ENCODE data around the gene GYG1.

Gene GYG1

DNA sequence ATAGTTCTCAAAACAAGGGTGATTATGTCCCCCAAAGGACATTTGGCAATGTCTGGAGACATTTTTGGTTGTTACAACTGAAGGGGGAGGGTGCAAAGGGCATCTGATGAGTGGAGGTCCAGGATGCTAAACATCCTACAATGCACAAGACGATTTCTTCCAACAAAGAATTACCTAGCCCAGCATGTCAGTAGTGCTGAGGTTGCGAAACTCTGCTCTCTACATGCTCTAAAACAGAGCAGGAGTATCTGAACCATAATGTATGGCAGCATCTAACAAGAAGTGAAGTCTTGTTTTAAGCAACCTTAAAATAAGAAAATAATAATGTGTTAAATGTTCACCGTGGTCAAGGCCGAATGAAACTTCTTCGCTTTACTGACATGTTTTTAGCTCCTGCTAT is 7.0 kb downstream of the GYG1 start:
- ATAC-seq (replicated peaks; ENCODE audit: extremely low read depth, poor library complexity, severe bottlenecking) (no peak), DNase-seq (ENCODE audit: low spot score in 2 of 2) (no peak)
- Mint-ChIP-seq H3K4me3 (no peak overlapping the region), H3K36me3 (ENCODE audit: insufficient read depth) (peaks cover 36% of the 10 kb centered on the region), H3K27ac (ENCODE audit: low read depth) (peak overlapping the region; percentile 82), H3K27me3 (no peaks in the 10 kb centered on the region), H3K9me3 (no peaks in the 10 kb centered on the region), H3K4me1 (peaks cover 58% of the 10 kb centered on the region)

DNA sequence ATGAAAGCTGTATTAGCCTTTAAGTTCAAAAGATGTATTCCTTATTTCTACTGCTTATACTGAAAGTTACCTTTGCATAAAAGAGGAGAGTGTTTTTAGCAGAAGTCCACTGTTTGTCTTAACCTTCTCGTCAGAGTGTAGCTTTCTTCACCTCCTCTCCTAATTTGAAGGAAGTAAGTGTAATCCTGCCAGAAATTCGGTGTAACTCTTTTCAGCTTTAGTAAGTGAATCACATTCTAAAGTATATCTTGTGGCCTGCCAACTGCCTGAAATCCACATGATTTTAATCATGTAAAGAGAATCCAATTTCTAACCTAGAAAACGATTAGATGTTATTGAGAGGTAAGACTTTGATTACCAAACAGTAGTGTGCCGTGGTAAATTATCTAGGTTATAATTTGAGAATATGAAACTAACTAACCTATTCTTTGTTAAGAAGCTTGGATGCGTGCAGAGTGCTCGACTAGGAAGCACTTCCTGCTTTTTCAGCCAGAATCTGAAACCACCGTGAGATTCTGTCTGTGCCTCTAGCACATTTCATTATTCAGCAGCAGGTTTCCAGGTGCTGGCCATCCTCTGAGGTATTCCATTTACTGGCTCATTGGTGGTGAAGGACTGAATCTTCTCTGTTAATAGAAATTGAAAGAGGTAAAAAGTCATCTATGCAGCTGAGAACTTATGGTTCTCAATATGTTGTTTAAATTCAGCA is 7.5 kb downstream of the GYG1 start:
- H3K27ac Mint-ChIP-seq (ENCODE audit: low read depth) = peak overlapping the region; percentile 82
- H3K27me3 Mint-ChIP-seq = no peaks in the 10 kb centered on the region
- peak; percentile 70 for ATAC-seq (replicated peaks; ENCODE audit: extremely low read depth, poor library complexity, severe bottlenecking)
- H3K9me3 Mint-ChIP-seq = no peaks in the 10 kb centered on the region
- H3K4me1 Mint-ChIP-seq = peaks cover 56% of the 10 kb centered on the region
- no peak for DNase-seq (ENCODE audit: low spot score in 2 of 2)
- peaks cover 35% of the 10 kb centered on the region for H3K36me3 Mint-ChIP-seq (ENCODE audit: insufficient read depth)
- H3K4me3 Mint-ChIP-seq = peak overlapping the region; percentile 34

DNA sequence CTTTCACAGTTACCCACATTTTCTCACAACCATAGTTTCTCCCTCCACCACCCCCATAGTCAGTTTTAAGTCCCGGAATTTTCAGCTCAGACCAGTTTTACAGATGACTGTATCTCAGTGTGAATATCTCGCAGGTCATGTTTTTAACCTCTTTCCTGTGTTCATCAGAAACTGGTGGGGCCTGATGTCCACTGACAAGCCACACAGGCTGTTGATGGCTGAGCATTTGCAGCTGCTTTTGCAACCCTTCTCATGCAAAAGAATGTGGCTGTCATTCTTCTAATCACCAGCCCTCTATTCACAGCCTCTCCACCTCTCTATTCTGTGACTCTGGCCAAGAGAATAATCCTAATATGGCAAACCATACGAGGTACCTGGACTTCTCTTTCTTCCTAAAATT is 8.5 kb downstream of the GYG1 start:
- H3K36me3 Mint-ChIP-seq (ENCODE audit: insufficient read depth) = peaks cover 32% of the 10 kb centered on the region
- H3K27me3 Mint-ChIP-seq = no peaks in the 10 kb centered on the region
- ATAC-seq (replicated peaks; ENCODE audit: extremely low read depth, poor library complexity, severe bottlenecking) (no peak), DNase-seq (ENCODE audit: low spot score in 2 of 2) (no peak)
- H3K9me3 Mint-ChIP-seq = no peaks in the 10 kb centered on the region
- H3K4me3 Mint-ChIP-seq = no peak overlapping the region
- peak overlapping the region; percentile 82 for H3K27ac Mint-ChIP-seq (ENCODE audit: low read depth)
- H3K4me1 Mint-ChIP-seq = peaks cover 59% of the 10 kb centered on the region

DNA sequence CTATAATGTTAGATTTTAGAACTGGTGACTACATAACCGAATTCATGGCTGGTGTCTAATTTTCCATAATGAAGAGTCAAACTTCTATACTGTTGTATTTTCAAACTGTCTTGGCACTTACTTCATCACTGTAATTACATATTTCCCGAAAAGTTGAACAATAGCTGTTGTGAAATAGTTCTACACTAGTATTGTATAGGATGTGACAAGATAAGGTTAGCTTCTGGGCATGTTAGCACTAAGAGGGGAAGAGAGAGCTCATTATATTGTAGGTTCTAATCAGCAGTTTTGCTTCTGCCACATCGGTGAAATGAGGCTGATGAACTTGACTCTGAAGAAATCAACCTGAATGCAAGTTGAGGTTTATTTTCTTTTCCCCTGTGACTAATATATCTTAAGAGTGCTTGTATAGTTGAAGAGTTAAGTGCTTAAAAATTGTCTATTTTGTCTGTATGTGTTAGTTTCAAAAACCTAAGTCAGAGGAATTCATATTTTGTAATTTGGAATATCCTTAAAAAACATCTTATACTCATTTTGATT is 8.9 kb downstream of the GYG1 start:
- no peaks in the 10 kb centered on the region for H3K9me3 Mint-ChIP-seq
- peak overlapping the region; percentile 82 for H3K27ac Mint-ChIP-seq (ENCODE audit: low read depth)
- no peak for ATAC-seq (replicated peaks; ENCODE audit: extremely low read depth, poor library complexity, severe bottlenecking)
- H3K27me3 Mint-ChIP-seq = no peaks in the 10 kb centered on the region
- no peak for DNase-seq (ENCODE audit: low spot score in 2 of 2)
- no peak overlapping the region for H3K4me3 Mint-ChIP-seq
- peaks cover 28% of the 10 kb centered on the region for H3K36me3 Mint-ChIP-seq (ENCODE audit: insufficient read depth)
- H3K4me1 Mint-ChIP-seq = peaks cover 59% of the 10 kb centered on the region

DNA sequence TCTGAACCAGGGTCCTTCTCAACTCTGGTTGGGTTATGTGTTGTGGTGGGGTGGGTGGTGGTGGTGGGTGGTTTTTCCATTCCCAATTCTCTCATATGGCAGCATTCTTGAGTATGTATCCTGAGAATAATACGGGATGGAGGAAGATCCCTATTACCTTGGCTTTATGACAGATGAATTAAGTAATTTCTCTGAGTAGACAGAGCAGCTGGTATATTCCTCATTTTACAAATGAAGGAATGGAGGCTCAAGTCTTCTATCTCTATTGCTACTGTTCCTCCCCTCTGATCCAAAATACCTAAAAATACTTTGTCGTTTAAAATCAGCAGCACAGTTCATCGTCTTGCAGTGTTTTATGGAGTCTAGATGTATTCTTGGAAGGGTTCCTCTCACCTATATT is 10.4 kb downstream of the GYG1 start:
- DNase-seq (ENCODE audit: low spot score in 2 of 2) (no peak), ATAC-seq (replicated peaks; ENCODE audit: extremely low read depth, poor library complexity, severe bottlenecking) (no peak)
- H3K27ac Mint-ChIP-seq (ENCODE audit: low read depth) = no peak overlapping the region
- H3K27me3 Mint-ChIP-seq = no peaks in the 10 kb centered on the region
- H3K9me3 Mint-ChIP-seq = no peaks in the 10 kb centered on the region
- H3K4me3 Mint-ChIP-seq = no peak overlapping the region
- peaks cover 46% of the 10 kb centered on the region for H3K4me1 Mint-ChIP-seq
- peaks cover 18% of the 10 kb centered on the region for H3K36me3 Mint-ChIP-seq (ENCODE audit: insufficient read depth)

DNA sequence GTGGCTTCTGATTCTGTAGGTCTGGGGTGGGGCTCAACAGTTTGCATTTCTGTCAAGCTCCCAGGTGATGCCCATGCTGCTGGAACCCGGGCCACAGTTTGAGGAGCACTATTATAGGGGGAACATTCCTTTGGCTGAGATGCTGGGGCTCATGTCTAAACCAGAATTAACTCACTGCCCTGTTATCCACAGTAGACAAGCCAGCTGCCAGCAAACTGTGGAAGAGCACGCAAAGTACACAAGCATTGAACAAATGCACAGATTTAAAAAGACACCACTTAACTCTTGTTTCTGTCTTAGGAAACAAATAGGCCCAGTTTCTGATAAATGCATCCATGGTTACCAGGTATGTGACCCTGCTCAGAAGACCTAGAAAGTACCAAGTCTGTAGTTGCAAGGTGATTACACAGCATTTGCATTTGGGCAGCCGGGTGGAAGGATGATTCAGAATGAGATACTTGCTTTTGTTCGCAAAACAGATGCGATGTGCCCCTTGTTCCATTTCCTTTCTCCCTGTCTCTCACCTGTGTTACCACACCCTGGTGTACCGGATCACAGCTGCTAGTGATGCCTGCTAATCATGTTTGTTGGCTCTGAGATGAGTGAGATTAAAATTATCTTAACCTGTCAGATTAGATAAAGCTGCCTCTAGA is 12.4 kb downstream of the GYG1 start:
- H3K4me3 Mint-ChIP-seq = no peak overlapping the region
- peaks cover 16% of the 10 kb centered on the region for H3K36me3 Mint-ChIP-seq (ENCODE audit: insufficient read depth)
- no peaks in the 10 kb centered on the region for H3K27me3 Mint-ChIP-seq
- ATAC-seq (replicated peaks; ENCODE audit: extremely low read depth, poor library complexity, severe bottlenecking) (peak; percentile 78), DNase-seq (ENCODE audit: low spot score in 2 of 2) (peak in 1 of 2 donors; percentile 29)
- H3K4me1 Mint-ChIP-seq = peaks cover 43% of the 10 kb centered on the region
- peak overlapping the region; percentile 44 for H3K27ac Mint-ChIP-seq (ENCODE audit: low read depth)
- no peaks in the 10 kb centered on the region for H3K9me3 Mint-ChIP-seq

DNA sequence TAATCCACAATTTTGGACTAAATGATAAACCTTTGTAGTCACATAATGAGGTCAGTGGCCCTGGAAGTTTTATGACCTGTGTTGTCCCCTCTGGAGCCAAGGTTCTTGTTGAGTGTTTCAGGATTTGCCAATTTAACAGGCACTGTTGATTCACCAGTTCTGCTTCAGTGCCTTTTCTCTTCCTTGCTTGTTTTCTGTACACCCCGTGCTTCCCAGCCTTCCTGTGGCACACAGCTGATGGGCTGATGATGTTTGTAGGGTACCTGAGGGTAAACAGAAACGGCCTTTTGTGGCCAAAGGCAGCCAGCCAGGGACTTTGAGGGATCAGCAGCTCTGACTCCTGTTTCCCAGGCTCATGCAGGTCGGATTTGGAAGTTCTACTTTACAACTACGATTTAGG is 13.3 kb downstream of the GYG1 start:
- Mint-ChIP-seq H3K36me3 (ENCODE audit: insufficient read depth) (peaks cover 20% of the 10 kb centered on the region), H3K27ac (ENCODE audit: low read depth) (peak overlapping the region; percentile 44)

DNA sequence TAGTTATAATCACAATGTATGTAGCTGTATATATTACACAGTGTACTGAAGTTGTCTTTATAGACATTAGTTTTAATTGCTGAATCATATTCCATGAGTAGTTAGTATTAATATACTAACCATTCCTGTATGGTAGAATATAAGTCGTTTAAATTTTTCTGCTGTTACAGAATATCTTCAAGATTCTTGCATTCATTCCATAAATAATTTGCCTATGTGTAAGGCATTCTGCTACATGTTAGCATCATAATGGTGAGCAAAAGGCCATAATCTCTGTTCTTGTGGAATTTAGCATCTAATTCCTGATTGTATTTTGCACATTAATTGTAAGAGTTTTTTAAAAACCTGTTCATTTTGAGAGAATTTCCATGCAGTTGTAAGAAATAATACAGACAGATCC is 14.1 kb downstream of the GYG1 start:
- Mint-ChIP-seq H3K27ac (ENCODE audit: low read depth) (no peak overlapping the region), H3K36me3 (ENCODE audit: insufficient read depth) (peaks cover 20% of the 10 kb centered on the region)
- ATAC-seq (replicated peaks; ENCODE audit: extremely low read depth, poor library complexity, severe bottlenecking) = no peak

More for the DNA sequence above, 13.3 kb downstream of the GYG1 start:
- ATAC-seq (replicated peaks; ENCODE audit: extremely low read depth, poor library complexity, severe bottlenecking) (no peak), DNase-seq (ENCODE audit: low spot score in 2 of 2) (no peak)
- Mint-ChIP-seq H3K9me3 (no peaks in the 10 kb centered on the region), H3K27me3 (no peaks in the 10 kb centered on the region), H3K4me3 (no peak overlapping the region), H3K4me1 (peaks cover 41% of the 10 kb centered on the region)

DNA sequence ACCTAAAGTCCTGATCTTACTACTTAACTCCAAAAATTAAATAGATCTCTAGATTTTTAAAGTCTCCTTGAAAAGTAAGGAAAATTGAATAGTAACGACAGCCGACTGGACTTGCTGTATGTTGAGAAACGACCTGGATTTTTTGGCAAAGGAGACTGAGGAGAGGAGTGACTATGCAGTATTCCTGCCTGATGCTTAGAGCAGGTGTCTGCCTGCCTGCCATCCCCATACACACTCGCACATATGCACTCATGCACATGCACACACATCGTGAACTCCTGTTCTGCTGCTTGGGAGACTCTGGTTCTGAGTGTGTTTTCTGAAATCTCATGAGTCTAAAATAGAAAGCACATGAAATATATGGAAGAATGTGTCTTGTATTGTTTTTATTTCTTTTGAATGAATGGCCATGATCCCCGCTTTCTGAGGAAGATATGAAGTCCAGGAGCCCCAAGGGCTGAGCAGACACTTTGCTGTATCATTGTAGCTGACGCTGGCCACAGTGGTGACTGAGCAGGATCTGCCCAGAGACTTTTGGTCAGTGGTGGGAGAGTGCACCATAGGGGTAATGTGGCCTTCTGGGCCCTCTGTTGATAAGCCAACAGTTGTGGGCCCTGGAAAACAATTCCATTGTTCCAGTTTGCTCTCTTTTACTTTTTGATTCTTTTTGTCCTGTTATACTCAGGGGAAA is 16.4 kb downstream of the GYG1 start:
- no peak for DNase-seq (ENCODE audit: low spot score in 2 of 2)
- ATAC-seq (replicated peaks; ENCODE audit: extremely low read depth, poor library complexity, severe bottlenecking) = no peak
- Mint-ChIP-seq H3K4me1 (peaks cover 44% of the 10 kb centered on the region), H3K27me3 (no peaks in the 10 kb centered on the region), H3K4me3 (no peak overlapping the region), H3K9me3 (no peaks in the 10 kb centered on the region), H3K27ac (ENCODE audit: low read depth) (peak overlapping the region; percentile 63), H3K36me3 (ENCODE audit: insufficient read depth) (peaks cover 27% of the 10 kb centered on the region)

More for the DNA sequence above, 14.1 kb downstream of the GYG1 start:
- Mint-ChIP-seq H3K4me1 (peaks cover 38% of the 10 kb centered on the region), H3K9me3 (no peaks in the 10 kb centered on the region), H3K4me3 (no peak overlapping the region), H3K27me3 (no peaks in the 10 kb centered on the region)
- DNase-seq (ENCODE audit: low spot score in 2 of 2) = no peak

DNA sequence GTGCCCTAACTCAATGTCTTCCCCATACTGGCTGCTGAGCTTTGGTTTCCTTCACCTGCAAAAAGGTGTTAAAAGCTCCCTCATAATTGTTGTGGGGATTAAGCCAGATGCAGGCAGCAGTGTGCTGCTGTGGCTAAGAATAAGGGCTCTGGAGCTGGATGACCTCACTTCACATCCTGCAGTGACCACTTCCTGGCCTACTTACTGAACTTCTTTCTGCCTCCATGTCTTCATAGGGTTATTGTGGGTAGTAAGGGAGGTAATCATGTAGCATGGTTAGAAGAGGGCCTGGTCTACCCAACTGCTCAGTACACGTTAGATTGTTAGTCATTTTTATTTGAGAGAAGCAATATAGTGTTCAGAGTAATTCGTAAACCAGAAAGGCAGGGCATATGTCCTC is 18.4 kb downstream of the GYG1 start:
- H3K36me3 Mint-ChIP-seq (ENCODE audit: insufficient read depth) = peaks cover 32% of the 10 kb centered on the region
- DNase-seq (ENCODE audit: low spot score in 2 of 2) (peak; percentile 20 to 71), ATAC-seq (replicated peaks; ENCODE audit: extremely low read depth, poor library complexity, severe bottlenecking) (peak; percentile 96)
- peak overlapping the region; percentile 25 for H3K4me3 Mint-ChIP-seq
- no peaks in the 10 kb centered on the region for H3K27me3 Mint-ChIP-seq
- H3K9me3 Mint-ChIP-seq = no peaks in the 10 kb centered on the region
- H3K4me1 Mint-ChIP-seq = peaks cover 48% of the 10 kb centered on the region
- peak overlapping the region; percentile 64 for H3K27ac Mint-ChIP-seq (ENCODE audit: low read depth)

DNA sequence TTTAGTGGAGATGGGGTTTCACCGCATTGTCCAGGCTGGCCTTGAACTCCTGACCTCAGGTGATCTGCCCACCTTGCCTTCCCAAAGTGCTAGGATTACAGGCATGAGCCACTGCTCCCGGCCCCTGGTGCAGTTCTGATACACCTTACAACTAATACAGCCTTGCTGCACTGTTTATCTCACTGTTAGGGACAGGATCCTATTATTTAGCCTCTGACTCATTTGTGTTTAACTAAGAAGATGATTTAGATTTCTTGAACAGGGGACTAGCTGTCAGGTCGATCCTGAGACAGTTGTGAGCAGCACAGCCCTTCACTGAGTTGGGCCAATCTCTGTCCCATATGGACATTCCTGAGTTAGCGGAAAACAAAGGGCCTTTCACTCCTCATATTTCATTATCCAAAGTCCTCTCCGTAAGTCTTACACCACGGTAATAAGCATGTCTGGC is 19.2 kb downstream of the GYG1 start:
- no peak for DNase-seq (ENCODE audit: low spot score in 2 of 2)
- no peak for ATAC-seq (replicated peaks; ENCODE audit: extremely low read depth, poor library complexity, severe bottlenecking)
- Mint-ChIP-seq H3K36me3 (ENCODE audit: insufficient read depth) (peaks cover 31% of the 10 kb centered on the region), H3K27me3 (no peaks in the 10 kb centered on the region), H3K9me3 (no peaks in the 10 kb centered on the region), H3K27ac (ENCODE audit: low read depth) (peak overlapping the region; percentile 64), H3K4me1 (peaks cover 56% of the 10 kb centered on the region), H3K4me3 (peak overlapping the region; percentile 25)

DNA sequence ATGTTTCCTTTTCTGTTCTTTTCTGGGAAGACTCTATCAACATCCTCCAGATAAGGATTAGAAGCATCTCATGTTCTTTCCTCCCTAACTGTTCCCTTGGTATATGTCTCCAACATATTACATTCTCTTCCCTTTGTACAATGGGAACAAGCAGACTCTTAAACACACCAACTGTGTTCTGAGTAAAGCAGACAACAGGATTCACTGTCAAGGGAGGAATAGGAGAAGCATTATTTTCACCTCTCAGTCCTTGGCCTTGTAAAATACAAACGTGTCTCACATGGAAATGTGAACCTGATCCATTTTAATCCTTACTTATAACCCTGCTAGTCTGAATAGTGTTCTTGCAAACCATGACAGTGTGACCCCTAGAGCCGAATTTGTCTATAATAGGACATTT is 19.6 kb downstream of the GYG1 start:
- peaks cover 59% of the 10 kb centered on the region for H3K4me1 Mint-ChIP-seq
- peak overlapping the region; percentile 64 for H3K27ac Mint-ChIP-seq (ENCODE audit: low read depth)
- H3K27me3 Mint-ChIP-seq = no peaks in the 10 kb centered on the region
- no peak overlapping the region for H3K4me3 Mint-ChIP-seq
- no peak for ATAC-seq (replicated peaks; ENCODE audit: extremely low read depth, poor library complexity, severe bottlenecking)
- DNase-seq (ENCODE audit: low spot score in 2 of 2) = no peak
- H3K36me3 Mint-ChIP-seq (ENCODE audit: insufficient read depth) = peaks cover 30% of the 10 kb centered on the region
- no peaks in the 10 kb centered on the region for H3K9me3 Mint-ChIP-seq
